Measurements from ENCODE around the gene AASDHPPT. TPM values are rescaled to one million over a fixed set of nuclear protein-coding genes. Genes with fewer than 3 reads are reported as not detected.

Gene AASDHPPT
- polyA plus RNA-seq, 1 experiment: 61.9 TPM

- peak; percentile 37 for TF ChIP-seq CTCF (IDR thresholded peaks at IDR 0.05; ENCODE audit: low read depth, low read length)
- ChIA-PET CTCF (interaction anchor here (0.9 to 1.8 kb wide), 6 partner anchors 8 to 906 kb away, joined by 3 to 12 read pairs (median 4); no protein-coding TSS in a partner anchor), POLR2A (no interaction called here)
- Histone ChIP-seq H3K4me3 (ENCODE audit: low read depth, low read length) (no peak overlapping the region), H3K9me3 (ENCODE audit: control insufficient read depth, insufficient read depth, low read length) (no peaks in the 10 kb centered on the region), H3K27me3 (ENCODE audit: control insufficient read depth, insufficient read depth, low read length) (no peaks in the 10 kb centered on the region), H3K27ac (ENCODE audit: low read depth, low read length) (no peak overlapping the region)
- no peak for DNase-seq (ENCODE audit: low read depth, low spot score)
Measured at GRCh38 chr11:106133529-106133928, 56.1 kb downstream of the AASDHPPT start.

DNA sequence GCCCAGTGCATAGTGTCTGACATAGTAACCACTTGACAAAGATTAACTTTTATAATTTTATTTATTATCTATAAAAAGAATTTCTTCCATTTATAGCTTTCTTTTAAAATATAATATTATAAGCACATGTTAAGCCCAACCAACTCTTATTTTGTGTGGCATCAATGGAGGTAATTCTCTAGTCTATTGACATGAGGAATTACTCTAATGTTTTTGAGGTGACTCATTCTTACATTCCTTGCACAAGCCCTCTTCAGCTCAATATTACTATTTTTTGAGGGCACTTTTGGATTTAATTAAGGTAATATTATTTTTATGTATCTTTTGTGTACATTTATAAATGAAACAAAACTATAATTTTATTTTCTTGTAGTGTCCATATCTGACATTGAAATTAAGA lies 59.6 kb downstream of the AASDHPPT start:
- no peaks in the 10 kb centered on the region for H3K9me3 ChIP-seq (ENCODE audit: control insufficient read depth, insufficient read depth, low read length)
- no peak overlapping the region for H3K4me3 ChIP-seq (ENCODE audit: low read depth, low read length)
- DNase-seq (ENCODE audit: low read depth, low spot score): no peak
- CTCF ChIA-PET: interaction anchor here (1.2 to 1.6 kb wide), 2 partner anchors 16 to 19 kb away, joined by 4 to 7 read pairs; no protein-coding TSS in a partner anchor
- POLR2A ChIA-PET: no interaction called here
- H3K27ac ChIP-seq (ENCODE audit: low read depth, low read length): no peak overlapping the region
- no peaks in the 10 kb centered on the region for H3K27me3 ChIP-seq (ENCODE audit: control insufficient read depth, insufficient read depth, low read length)
- TF ChIP-seq CTCF (IDR thresholded peaks at IDR 0.05; ENCODE audit: low read depth, low read length): no peak

GRCh38 chr11:106137758-106138157 lies 60.3 kb downstream of the AASDHPPT start:
- TF ChIP-seq CTCF (IDR thresholded peaks at IDR 0.05; ENCODE audit: low read depth, low read length): no peak
- Histone ChIP-seq H3K27me3 (ENCODE audit: control insufficient read depth, insufficient read depth, low read length) (no peaks in the 10 kb centered on the region), H3K9me3 (ENCODE audit: control insufficient read depth, insufficient read depth, low read length) (no peaks in the 10 kb centered on the region), H3K27ac (ENCODE audit: low read depth, low read length) (no peak overlapping the region), H3K4me3 (ENCODE audit: low read depth, low read length) (no peak overlapping the region)
- DNase-seq (ENCODE audit: low read depth, low spot score): no peak
- ChIA-PET CTCF (interaction anchor here (0.8 kb wide), 1 partner anchor 14 kb away, joined by 3 read pairs; no protein-coding TSS in a partner anchor), POLR2A (no interaction called here)

Other genes with a start within 250 kb of the AASDHPPT start
- 19.9 and 29.0 TPM in 2 replicates for gene MSANTD4, start 55.4 kb upstream of the AASDHPPT start, polyA plus RNA-seq (2011; rRNA removed)
- 7.3 TPM in 2 replicates for gene KBTBD3, start 315 bp upstream of the AASDHPPT start, polyA plus RNA-seq (2011; rRNA removed)

Measured in AG04450 (cell line).